Measurements from ENCODE around the gene AP2A1.

DNA sequence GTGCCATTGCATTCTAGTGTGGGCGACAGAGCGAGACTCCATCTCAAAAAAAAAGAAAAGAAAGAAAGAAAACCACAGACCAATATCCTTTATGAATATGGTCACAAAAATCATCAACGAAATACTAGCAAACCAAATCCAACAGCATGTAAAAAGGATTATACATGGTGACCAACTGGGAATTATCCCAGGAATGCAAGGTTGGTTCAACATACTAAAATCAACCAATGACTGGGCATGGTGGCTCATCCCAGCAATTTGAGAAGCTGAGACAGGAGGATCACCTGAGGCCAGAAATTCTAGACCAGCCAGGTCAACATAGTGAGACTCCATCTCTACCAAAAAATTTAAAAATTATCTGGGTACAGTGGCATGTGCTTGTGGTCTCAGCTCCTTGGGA is 10.8 kb upstream of the AP2A1 start:
- TF ChIP-seq, protein P1, sequence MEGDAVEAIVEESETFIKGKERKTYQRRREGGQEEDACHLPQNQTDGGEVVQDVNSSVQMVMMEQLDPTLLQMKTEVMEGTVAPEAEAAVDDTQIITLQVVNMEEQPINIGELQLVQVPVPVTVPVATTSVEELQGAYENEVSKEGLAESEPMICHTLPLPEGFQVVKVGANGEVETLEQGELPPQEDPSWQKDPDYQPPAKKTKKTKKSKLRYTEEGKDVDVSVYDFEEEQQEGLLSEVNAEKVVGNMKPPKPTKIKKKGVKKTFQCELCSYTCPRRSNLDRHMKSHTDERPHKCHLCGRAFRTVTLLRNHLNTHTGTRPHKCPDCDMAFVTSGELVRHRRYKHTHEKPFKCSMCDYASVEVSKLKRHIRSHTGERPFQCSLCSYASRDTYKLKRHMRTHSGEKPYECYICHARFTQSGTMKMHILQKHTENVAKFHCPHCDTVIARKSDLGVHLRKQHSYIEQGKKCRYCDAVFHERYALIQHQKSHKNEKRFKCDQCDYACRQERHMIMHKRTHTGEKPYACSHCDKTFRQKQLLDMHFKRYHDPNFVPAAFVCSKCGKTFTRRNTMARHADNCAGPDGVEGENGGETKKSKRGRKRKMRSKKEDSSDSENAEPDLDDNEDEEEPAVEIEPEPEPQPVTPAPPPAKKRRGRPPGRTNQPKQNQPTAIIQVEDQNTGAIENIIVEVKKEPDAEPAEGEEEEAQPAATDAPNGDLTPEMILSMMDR (IDR thresholded peaks at IDR 0.05), result no peak
- TF ChIP-seq POLR2A (IDR thresholded peaks at IDR 0.05), result no peak
